Esophagus muscularis mucosa (tissue), 3 donors: ENCODE measurements around the gene NT5E.

Experiments used
- POLR2A ChIP-seq: fragments of 450-650 bp; IDR thresholded peaks from one replicate; pipeline ENCODE4 v1.6.1; 2017; ENCODE audit warnings: antibody characterized with exemption, moderate library complexity, mild to moderate bottlenecking, low read depth
- TF ChIP-seq, protein P1 (sequence below), 3 experiments: fragments of 200-600 bp in 2 of 3; fragments of 450-650 bp in 1 of 3; sonication (generic) in 2 of 3; IDR thresholded peaks; one replicate each; pipeline ENCODE4 v1.5.1; 2017 to 2019; ENCODE audit warnings: antibody characterized with exemption in 3 of 3, mild to moderate bottlenecking in 2 of 3, moderate library complexity in 1 of 3

DNA sequence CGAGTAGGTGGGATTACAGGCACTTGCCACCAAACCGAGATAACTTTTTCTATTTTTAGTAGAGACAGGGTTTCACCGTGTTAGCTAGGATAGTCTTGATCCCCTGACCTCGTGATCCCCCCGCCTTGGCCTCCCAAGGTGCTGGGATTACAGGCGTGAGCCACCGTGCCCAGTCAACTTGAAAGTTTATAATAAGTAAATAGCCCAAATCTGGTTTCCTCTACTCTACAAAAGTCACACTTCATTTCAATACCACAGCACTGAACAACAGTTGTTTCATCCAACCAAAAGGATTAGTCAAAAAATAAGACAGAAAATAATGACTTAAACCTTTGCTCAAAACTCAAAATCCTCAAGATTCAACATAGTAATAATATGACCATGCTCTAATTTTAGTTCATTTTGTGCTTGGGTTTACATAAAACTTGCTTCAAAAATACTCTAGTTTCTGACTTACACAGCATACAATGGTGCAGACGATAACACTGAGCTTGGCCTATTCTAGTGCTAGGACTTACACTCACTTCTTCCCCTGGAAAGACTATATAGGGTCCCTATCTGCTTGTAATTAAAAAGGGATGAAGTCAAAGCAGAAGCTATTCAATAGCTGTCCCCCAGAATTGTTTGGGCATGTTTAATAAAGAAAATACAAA is 56.7 kb downstream of the NT5E start:
- TF ChIP-seq POLR2A = no peak
- TF ChIP-seq, protein P1, sequence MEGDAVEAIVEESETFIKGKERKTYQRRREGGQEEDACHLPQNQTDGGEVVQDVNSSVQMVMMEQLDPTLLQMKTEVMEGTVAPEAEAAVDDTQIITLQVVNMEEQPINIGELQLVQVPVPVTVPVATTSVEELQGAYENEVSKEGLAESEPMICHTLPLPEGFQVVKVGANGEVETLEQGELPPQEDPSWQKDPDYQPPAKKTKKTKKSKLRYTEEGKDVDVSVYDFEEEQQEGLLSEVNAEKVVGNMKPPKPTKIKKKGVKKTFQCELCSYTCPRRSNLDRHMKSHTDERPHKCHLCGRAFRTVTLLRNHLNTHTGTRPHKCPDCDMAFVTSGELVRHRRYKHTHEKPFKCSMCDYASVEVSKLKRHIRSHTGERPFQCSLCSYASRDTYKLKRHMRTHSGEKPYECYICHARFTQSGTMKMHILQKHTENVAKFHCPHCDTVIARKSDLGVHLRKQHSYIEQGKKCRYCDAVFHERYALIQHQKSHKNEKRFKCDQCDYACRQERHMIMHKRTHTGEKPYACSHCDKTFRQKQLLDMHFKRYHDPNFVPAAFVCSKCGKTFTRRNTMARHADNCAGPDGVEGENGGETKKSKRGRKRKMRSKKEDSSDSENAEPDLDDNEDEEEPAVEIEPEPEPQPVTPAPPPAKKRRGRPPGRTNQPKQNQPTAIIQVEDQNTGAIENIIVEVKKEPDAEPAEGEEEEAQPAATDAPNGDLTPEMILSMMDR (IDR thresholded peaks at IDR 0.05) = no peak
